ENCODE results near the gene SCUBE2.
"Not testable (repeated sequence)": the region's sequence is repeated elsewhere in the genome, so short reads cannot be mapped to it uniquely, and the experiment has no call there.

Gene SCUBE2

GRCh38 chr11:9003573-9004182 is 87.7 kb downstream of the SCUBE2 start, which contains the start of gene NRIP3:
TSS of gene NRIP3 (minus strand) at chr11:9004001. CDS start at chr11:9003935, 66 bp downstream.
- DNase-seq = peak; percentile 78

GRCh38 chr11:9002920-9003572 is 88.4 kb downstream of the SCUBE2 start:
- DNase-seq = peak; percentile 48

- DNase-seq = peak; percentile 67
Observed at GRCh38 chr11:9001736-9002135, 89.7 kb downstream of the SCUBE2 start.

- DNase-seq = no peak
Observed at GRCh38 chr11:8998017-8998416, 93.4 kb downstream of the SCUBE2 start.

GRCh38 chr11:8997451-8997850 is 93.9 kb downstream of the SCUBE2 start:
- DNase-seq = no peak

GRCh38 chr11:8989453-8989852 is 101.9 kb downstream of the SCUBE2 start:
- DNase-seq = no peak

GRCh38 chr11:8988329-8989234 is 102.8 kb downstream of the SCUBE2 start:
- no peak for DNase-seq

- no peak for DNase-seq
Observed at GRCh38 chr11:8987446-8987845, 104.0 kb downstream of the SCUBE2 start.

GRCh38 chr11:8986772-8987171 is 104.6 kb downstream of the SCUBE2 start:
- DNase-seq = not testable (repeated sequence)

GRCh38 chr11:8985462-8985861 is 105.9 kb downstream of the SCUBE2 start:
- DNase-seq = no peak

GRCh38 chr11:8983552-8983951 is 107.8 kb downstream of the SCUBE2 start:
- no peak for DNase-seq

GRCh38 chr11:8980485-8980884 is 110.9 kb downstream of the SCUBE2 start:
- DNase-seq = no peak

GRCh38 chr11:8979365-8979764 is 112.0 kb downstream of the SCUBE2 start:
- not testable (repeated sequence) for DNase-seq

GRCh38 chr11:8973121-8973520 is 118.3 kb downstream of the SCUBE2 start:
- DNase-seq = no peak

GRCh38 chr11:8971924-8972316 is 119.5 kb downstream of the SCUBE2 start:
- DNase-seq = no peak

GRCh38 chr11:8971196-8971923 is 120.0 kb downstream of the SCUBE2 start:
- no peak for DNase-seq

Measured in stimulated activated CD4-positive, alpha-beta T cell treated with anti-CD3 and anti-CD28 coated beads, Interleukin-15, amount 100 ng/mL, for 24 hours (primary cell).